SK-N-MC (cell line): ENCODE data around the gene MZT2B.
A peak's percentile ranks its signal among the peaks of the same experiment; 100 is the strongest.
"Not testable (repeated sequence)": the region's sequence is repeated elsewhere in the genome, so short reads cannot be mapped to it uniquely, and the experiment has no call there.

Experiments
- DNase-seq: peaks from one replicate; pipeline ENCODE4 v3.0.0-alpha.2; 2011; ENCODE audit warnings: low read depth, low spot score
- H3K27ac ChIP-seq: fragments of 200-600 bp; sonication (generic); 2 replicates; pipeline ENCODE4 v1.5.1; 2016; ENCODE audit warnings: mixed run types
- H3K36me3 ChIP-seq: fragments of 200-600 bp; sonication (generic); 2 replicates; pipeline ENCODE4 v1.6.1; 2017; ENCODE audit warnings: antibody characterized with exemption, low read length, mixed read lengths; ENCODE audit not compliant: insufficient read depth
- H3K4me3 ChIP-seq: fragments of 200-600 bp; sonication (generic); 2 replicates; pipeline ENCODE4 v1.5.1; 2016
- H3K9ac ChIP-seq: fragments of 200-600 bp; sonication (generic); 2 replicates; pipeline ENCODE4 v1.8.0; 2017; ENCODE audit warnings: mixed run types, mixed read lengths; ENCODE audit not compliant: insufficient read length
- H3K9me3 ChIP-seq: fragments of 200-600 bp; sonication (generic); 2 replicates; pipeline ENCODE4 v1.6.1; 2017; ENCODE audit warnings: low read depth, mild to moderate bottlenecking, antibody characterized with exemption, low read length, moderate library complexity, mixed read lengths
- EZH2 ChIP-seq: fragments of 200-600 bp; sonication (generic); IDR thresholded peaks from one replicate; pipeline ENCODE4 v1.6.1; 2017; ENCODE audit warnings: antibody characterized with exemption
- FOXP2 ChIP-seq: optimal IDR thresholded peaks from 2 replicates; pipeline ENCODE3; 2011; ENCODE audit warnings: mild to moderate bottlenecking, moderate library complexity; ENCODE audit not compliant: insufficient read depth; ENCODE audit errors: extremely low read length, control extremely low read depth
- POLR2AphosphoS5 ChIP-seq: IDR thresholded peaks from 2 replicates; pipeline ENCODE4 v1.6.1; 2012; ENCODE audit warnings: mild to moderate bottlenecking, low read depth, low read length, borderline replicate concordance

The MZT2B gene

GRCh38 chr2:130162968-130163367 lies 19.1 kb upstream of the MZT2B start:
- no peaks in the 10 kb centered on the region for H3K9me3 ChIP-seq
- H3K36me3 ChIP-seq = peaks cover 37% of the 10 kb centered on the region
- H3K4me3 ChIP-seq = no peak overlapping the region
- DNase-seq = no peak
- H3K9ac ChIP-seq = no peak overlapping the region
- TF ChIP-seq FOXP2 (no peak), POLR2AphosphoS5 (no peak), EZH2 (no peak)
- no peak overlapping the region for H3K27ac ChIP-seq

DNA sequence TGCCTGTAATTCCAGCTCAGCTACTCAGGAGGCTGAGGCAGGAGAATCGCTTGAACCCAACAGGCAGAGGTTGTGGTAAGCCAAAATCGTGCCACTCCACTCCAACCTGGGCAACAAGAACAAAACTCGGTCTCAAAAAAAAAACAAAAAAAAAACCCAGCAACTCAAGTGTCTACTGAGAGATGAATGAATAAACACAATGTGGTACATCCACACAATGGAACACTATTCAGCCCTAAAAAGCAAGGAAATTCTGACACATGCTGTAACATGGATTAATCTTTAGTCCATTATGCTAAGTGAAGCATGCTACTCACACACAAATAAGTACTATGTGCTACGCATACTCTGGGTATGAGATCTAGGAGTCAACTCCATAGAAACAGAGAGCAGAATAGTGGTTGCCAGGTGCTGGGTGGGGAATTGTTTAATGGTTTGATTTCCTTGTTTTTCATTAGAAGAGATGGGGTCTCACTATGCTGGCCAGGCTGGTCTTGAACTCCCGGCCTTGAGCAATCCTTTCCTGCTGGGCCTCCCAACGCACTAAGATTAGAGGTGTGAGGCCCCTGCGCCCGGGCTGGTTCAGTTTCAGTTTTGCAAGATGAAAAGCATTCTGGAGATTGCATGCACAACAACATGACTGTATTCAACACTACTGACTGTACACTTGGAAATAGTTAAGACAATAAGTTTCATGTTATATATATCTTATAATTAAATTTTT lies 16.6 kb upstream of the MZT2B start:
- Histone ChIP-seq H3K9me3 (no peaks in the 10 kb centered on the region), H3K9ac (no peak overlapping the region), H3K36me3 (peaks cover 44% of the 10 kb centered on the region), H3K27ac (no peak overlapping the region), H3K4me3 (no peak overlapping the region)
- no peak for DNase-seq
- TF ChIP-seq POLR2AphosphoS5 = no peak
- no peak for TF ChIP-seq FOXP2
- no peak for TF ChIP-seq EZH2

GRCh38 chr2:130166611-130167010 lies 15.5 kb upstream of the MZT2B start:
- not testable (repeated sequence) for H3K4me3 ChIP-seq, DNase-seq, H3K9me3 ChIP-seq, H3K9ac ChIP-seq, H3K27ac ChIP-seq
- H3K36me3 ChIP-seq = peaks cover 49% of the 10 kb centered on the region

GRCh38 chr2:130169163-130169562 lies 12.9 kb upstream of the MZT2B start:
- not testable (repeated sequence) for DNase-seq, H3K9me3 ChIP-seq
- H3K36me3 ChIP-seq = peaks cover 47% of the 10 kb centered on the region

DNA sequence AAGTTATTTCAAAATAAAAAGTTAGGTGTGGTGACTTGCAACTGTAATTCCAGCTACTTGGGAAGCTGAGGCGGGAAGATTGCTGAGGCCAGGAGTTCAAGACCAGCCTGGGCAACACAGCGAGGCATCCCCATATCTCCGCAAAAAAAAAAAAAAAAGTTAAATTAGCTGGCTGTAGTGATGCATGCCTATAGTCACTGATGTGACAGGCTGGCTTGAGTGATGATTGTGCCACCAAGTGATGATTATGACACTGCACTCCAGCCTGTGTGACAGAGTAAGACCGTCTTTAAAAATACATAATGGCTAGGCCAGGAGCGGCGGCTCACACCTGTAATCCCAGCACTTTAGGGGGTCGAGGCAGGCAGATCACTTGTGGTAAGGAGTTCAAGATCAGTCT lies 12.2 kb upstream of the MZT2B start:
- no peak overlapping the region for H3K4me3 ChIP-seq
- H3K27ac ChIP-seq = no peak overlapping the region
- H3K9ac ChIP-seq = no peak overlapping the region
- DNase-seq = no peak
- TF ChIP-seq FOXP2 (no peak), EZH2 (no peak), POLR2AphosphoS5 (no peak)
- H3K36me3 ChIP-seq = peaks cover 46% of the 10 kb centered on the region
- no peaks in the 10 kb centered on the region for H3K9me3 ChIP-seq

More at GRCh38 chr2:130169163-130169562, 12.9 kb upstream of the MZT2B start:
- H3K4me3 ChIP-seq, H3K27ac ChIP-seq, H3K9ac ChIP-seq: not testable (repeated sequence)

DNA sequence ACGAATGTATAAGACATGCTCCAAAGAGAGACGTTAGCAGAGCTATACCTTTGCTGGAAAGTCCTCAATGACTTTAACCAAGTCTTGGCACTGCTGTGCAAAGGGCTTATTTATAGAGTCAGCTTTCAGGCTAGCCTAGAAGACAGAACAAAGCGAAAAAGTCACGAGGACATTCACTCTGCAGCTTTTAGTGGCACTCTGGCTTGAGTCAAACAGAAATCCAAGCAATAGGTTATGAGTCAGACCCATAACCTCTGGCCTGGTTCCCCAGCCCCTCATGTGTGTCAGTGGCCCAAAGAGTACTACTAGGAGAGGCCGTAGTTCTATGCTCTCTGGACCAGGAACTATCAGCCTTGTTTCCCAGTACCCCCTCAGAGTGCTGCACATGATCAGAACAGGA lies 7.2 kb upstream of the MZT2B start:
- H3K9ac ChIP-seq, H3K9me3 ChIP-seq, DNase-seq, H3K27ac ChIP-seq, H3K4me3 ChIP-seq: not testable (repeated sequence)
- peaks cover 32% of the 10 kb centered on the region; the same call in 1 of the 2 replicates for H3K36me3 ChIP-seq

GRCh38 chr2:130180404-130181324 lies 1.4 kb upstream of the MZT2B start:
- Histone ChIP-seq H3K9ac (peak overlapping the region; percentile 95), H3K27ac (peak overlapping the region; percentile 46; the same call in 1 of the 2 replicates), H3K4me3 (peak overlapping the region; percentile 96)
- H3K36me3 ChIP-seq, H3K9me3 ChIP-seq, DNase-seq: not testable (repeated sequence)

DNA sequence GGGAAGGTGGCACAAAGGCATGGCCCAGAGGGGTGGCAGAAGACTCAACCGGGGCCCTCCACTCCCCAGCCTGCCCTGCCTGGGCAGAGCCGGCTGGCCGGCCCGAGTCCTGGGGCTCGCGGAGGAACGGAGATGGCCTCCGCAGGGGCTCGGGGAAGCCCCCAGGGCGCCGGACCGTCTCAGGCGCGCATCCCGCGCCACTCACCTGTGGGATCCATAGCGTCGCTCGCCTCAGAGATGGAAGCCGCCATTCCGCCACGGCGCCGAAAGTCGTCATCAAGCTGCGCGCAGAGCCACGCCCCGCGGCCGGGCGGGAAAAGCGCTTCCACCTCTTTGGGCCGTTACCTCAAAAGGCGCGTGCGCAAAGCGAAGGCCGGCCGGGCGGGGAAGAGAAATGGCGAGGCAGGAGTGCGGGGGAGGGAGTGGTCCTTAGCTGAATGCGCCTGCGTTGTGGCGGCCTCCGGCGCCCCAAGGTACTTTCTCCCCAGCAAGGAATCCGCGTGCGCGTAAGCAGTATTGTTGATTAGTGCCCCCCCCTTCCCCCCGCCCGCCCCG lies 660 bp upstream of the MZT2B start, which contains the start of gene SMPD4:
Gene SMPD4 (minus strand): TSS at position 278 of the 555 bp plus-strand sequence. CDS start 5,010 bp downstream, outside the sequence.
- Histone ChIP-seq H3K27ac (peak within 1 kb of the TSS; percentile 90), H3K9me3 (no peaks in the 10 kb centered on the region), H3K36me3 (peaks cover 2% of the 10 kb centered on the region; the same call in 1 of the 2 replicates), H3K4me3 (peak within 1 kb of the TSS; percentile 96), H3K9ac (peak within 1 kb of the TSS; percentile 95)
- DNase-seq = peak; percentile 75
- TF ChIP-seq POLR2AphosphoS5 (peak; percentile 68), EZH2 (no peak), FOXP2 (no peak)

GRCh38 chr2:130182826-130183511 lies 907 bp downstream of the MZT2B start:
- H3K27ac ChIP-seq, H3K9me3 ChIP-seq, H3K36me3 ChIP-seq, DNase-seq: not testable (repeated sequence)
- Histone ChIP-seq H3K4me3 (peak overlapping the region; percentile 83), H3K9ac (peak overlapping the region; percentile 89)
